SJCRH30 (cell line): Measurements from ENCODE around the gene ZC3H7B. TPM values are rescaled to one million over a fixed set of nuclear protein-coding genes. Genes with fewer than 3 reads are reported as not detected.

Experiments used
- DNase-seq, 2 experiments: peaks; one replicate each; pipeline ENCODE4 v3.0.0-alpha.2; 2015 to 2020
- H3K27ac ChIP-seq: fragments of 250-450 bp; sonication (Bioruptor Pico); 2 replicates; pipeline ENCODE4 v1.5.1; 2020; ENCODE audit warnings: mild to moderate bottlenecking, moderate library complexity
- H3K27me3 ChIP-seq: fragments of 250-450 bp; sonication (Bioruptor Pico); 2 replicates; pipeline ENCODE4 v1.5.1; 2020; ENCODE audit warnings: mild to moderate bottlenecking, moderate library complexity
- H3K36me3 ChIP-seq: fragments of 250-450 bp; sonication (Bioruptor Pico); 2 replicates; pipeline ENCODE4 v1.5.1; 2020; ENCODE audit warnings: mild to moderate bottlenecking, moderate library complexity
- H3K4me1 ChIP-seq: fragments of 250-450 bp; sonication (Bioruptor Pico); 2 replicates; pipeline ENCODE4 v1.5.1; 2020; ENCODE audit warnings: mild to moderate bottlenecking, moderate library complexity
- H3K4me3 ChIP-seq: fragments of 250-450 bp; sonication (Bioruptor Pico); 2 replicates; pipeline ENCODE4 v1.5.1; 2020; ENCODE audit warnings: mild to moderate bottlenecking, moderate library complexity
- H3K9me3 ChIP-seq: fragments of 250-450 bp; sonication (Bioruptor Pico); replicated peaks from 2 replicates; pipeline ENCODE4 v1.5.1; 2020; ENCODE audit warnings: mild to moderate bottlenecking, moderate library complexity
- total RNA-seq: library from RNA; depleted of rRNA; stranded (reverse); fragments of >200 nt; shearing (Covaris generic); gene quantifications from 2 replicates; pipeline ENCODE4 v1.2.3, GENCODE V29; 2014

ZC3H7B gene
- total RNA-seq, 1 experiment from 2014 or later = 27.7 TPM

DNA sequence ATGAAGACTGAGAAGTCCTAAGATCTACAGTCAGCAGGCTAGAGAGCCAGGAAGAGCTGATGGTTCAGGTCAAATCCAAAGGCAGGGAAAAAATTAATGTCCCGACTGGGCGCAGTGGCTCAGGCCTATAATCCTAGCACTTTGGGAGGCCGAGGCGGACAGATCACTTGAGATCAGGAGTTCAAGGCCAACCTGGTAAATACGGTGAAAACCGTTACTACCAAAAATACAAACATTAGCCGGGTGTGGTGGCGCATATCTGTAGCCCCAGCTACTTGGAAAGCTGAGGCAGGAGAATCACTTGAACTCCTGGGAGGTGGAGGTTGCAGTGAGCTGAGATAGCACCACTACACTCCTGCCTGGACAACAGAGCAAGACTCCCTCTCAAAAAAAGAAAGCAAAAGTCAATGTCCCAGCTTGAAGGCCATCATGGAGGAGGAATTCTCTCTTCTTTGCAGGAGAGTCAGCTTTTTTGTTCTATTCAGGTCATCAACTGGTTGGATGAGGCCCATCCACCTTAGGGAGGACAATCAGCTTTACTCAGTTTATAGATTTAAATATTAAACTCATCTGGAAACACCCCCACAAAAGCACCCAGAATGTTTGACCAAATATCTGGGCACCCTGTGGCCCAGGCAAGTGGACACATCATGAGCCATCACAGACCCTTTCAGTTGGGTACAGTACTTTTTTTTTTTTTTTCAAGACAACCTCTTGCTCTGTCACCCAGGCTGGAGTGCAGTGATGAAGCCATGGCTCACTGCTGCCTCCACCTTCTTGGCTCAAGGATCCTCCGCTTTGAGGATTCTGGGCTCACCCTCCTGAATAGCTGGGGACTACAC, 4.3 kb upstream of the ZC3H7B start:
- Histone ChIP-seq H3K27ac (no peak overlapping the region), H3K4me1 (no peaks in the 10 kb centered on the region), H3K4me3 (no peak overlapping the region), H3K9me3 (no peaks in the 10 kb centered on the region), H3K27me3 (no peaks in the 10 kb centered on the region), H3K36me3 (no peaks in the 10 kb centered on the region)
- no peak for DNase-seq

GRCh38 chr22:41300661-41301060, 664 bp upstream of the ZC3H7B start:
- Histone ChIP-seq H3K9me3 (no peaks in the 10 kb centered on the region), H3K4me3 (peak overlapping the region; percentile 85), H3K4me1 (no peaks in the 10 kb centered on the region), H3K27me3 (no peaks in the 10 kb centered on the region), H3K27ac (no peak overlapping the region), H3K36me3 (0 out of 2 replicates have a peak, but pooled peaks cover 2% of the 10 kb centered on the region)
- DNase-seq = no peak

GRCh38 chr22:41302021-41302767, 869 bp downstream of the ZC3H7B start:
- no peaks in the 10 kb centered on the region for H3K27me3 ChIP-seq
- peak overlapping the region; percentile 58; the same call in 1 of the 2 replicates for H3K27ac ChIP-seq
- DNase-seq = peak; percentile 33 to 38
- no peaks in the 10 kb centered on the region for H3K4me1 ChIP-seq
- H3K9me3 ChIP-seq = no peaks in the 10 kb centered on the region
- 0 out of 2 replicates have a peak, but pooled peaks cover 2% of the 10 kb centered on the region for H3K36me3 ChIP-seq
- H3K4me3 ChIP-seq = peak overlapping the region; percentile 85

DNA sequence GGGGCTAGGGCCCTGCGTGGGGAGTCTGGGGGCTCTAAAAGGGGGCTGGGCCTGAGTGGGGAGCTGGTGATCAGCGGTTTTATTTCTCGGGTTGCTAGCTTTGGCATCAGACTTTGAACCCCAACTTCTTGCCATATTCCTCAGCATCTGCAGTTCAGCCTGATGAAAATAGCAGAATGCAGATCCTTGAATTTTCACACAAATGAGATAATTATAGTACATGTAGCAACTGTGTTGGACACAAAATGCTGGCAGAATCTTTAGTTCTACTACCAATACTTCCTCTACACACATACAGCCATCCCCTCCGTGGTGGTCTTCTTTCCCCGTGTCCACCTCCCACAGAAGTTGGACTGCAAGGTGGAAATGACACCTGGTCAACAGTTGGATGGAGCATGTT, 1.5 kb downstream of the ZC3H7B start:
- peak overlapping the region; percentile 85 for H3K4me3 ChIP-seq
- no peaks in the 10 kb centered on the region for H3K4me1 ChIP-seq
- no peak for DNase-seq
- no peak overlapping the region; the same call in 1 of the 2 replicates for H3K27ac ChIP-seq
- H3K9me3 ChIP-seq = no peaks in the 10 kb centered on the region
- 0 out of 2 replicates have a peak, but pooled peaks cover 2% of the 10 kb centered on the region for H3K36me3 ChIP-seq
- H3K27me3 ChIP-seq = no peaks in the 10 kb centered on the region

DNA sequence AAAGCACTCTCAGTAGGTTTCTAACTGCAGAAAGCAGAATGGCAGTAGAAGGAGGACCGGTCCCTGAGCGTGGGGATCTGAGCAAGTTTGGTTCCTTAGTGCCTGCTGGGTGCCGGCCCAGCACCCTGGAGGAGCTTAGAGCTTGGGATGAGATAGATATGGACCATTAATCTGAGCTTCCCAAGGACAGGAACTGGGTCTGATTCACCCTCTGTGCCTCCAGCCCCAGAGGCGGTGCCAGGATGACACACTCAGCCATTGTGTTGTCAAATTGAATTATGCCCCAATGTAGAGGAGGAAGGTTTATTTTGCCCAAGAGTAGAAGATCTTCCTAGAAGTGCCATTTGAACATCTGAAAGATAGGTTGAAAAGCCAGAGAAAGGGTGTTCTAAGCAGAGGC, 4.3 kb downstream of the ZC3H7B start:
- no peak for DNase-seq
- 0 out of 2 replicates have a peak, but pooled peaks cover 2% of the 10 kb centered on the region for H3K36me3 ChIP-seq
- no peak overlapping the region for H3K27ac ChIP-seq
- no peaks in the 10 kb centered on the region for H3K9me3 ChIP-seq
- no peaks in the 10 kb centered on the region for H3K27me3 ChIP-seq
- H3K4me1 ChIP-seq = no peaks in the 10 kb centered on the region
- no peak overlapping the region for H3K4me3 ChIP-seq

DNA sequence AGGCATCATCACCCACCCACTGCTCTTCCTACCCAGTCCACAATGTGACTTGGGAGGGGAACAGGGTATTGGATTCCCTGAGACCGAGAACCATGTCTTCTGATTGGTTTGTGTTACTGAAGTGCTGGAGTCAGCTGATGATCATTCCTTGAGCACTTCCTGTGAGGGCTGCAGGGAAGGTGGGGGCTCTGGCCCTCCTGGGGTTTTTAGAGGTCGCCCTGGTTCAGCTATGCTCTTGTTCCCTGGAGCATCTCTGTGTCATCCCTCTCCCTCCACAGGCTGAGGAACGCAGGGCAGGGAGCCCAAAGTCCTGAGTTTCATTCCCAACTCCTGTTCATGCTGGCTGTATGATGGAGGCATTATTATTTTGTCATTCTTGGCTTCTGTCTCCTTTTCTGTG, 6.7 kb downstream of the ZC3H7B start:
- H3K27me3 ChIP-seq = no peaks in the 10 kb centered on the region
- no peaks in the 10 kb centered on the region for H3K4me1 ChIP-seq
- H3K27ac ChIP-seq = no peak overlapping the region
- H3K36me3 ChIP-seq = peaks cover 2% of the 10 kb centered on the region; the same call in 1 of the 2 replicates
- no peak overlapping the region for H3K4me3 ChIP-seq
- DNase-seq = no peak
- no peaks in the 10 kb centered on the region; the same call in 1 of the 2 replicates for H3K9me3 ChIP-seq

- Histone ChIP-seq H3K36me3 (peaks cover 2% of the 10 kb centered on the region; the same call in 1 of the 2 replicates), H3K27ac (no peak overlapping the region), H3K27me3 (no peaks in the 10 kb centered on the region), H3K4me1 (no peaks in the 10 kb centered on the region), H3K9me3 (no peaks in the 10 kb centered on the region; the same call in 1 of the 2 replicates), H3K4me3 (no peak overlapping the region)
- no peak for DNase-seq
Measured at GRCh38 chr22:41308544-41308947, 7.2 kb downstream of the ZC3H7B start.

DNA sequence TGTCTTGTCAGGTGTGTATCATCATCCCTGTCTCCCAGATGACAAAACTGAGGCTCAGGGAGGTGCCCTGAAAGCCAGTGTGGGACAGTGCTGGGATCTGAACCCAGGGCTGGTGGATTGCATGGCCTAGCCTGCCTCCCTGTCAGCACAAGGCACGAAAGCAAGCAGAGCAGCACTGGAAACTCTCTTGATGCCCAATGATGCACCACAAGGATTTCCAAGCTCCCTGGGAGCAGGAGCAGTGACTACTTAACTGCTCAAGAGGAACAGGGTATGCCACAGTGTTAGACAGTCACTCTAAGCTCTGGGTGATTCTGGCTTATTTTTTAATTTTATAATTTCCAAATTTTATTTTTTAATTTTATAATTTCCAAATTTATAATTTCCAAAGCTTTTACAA, 9.0 kb downstream of the ZC3H7B start:
- no peak for DNase-seq
- no peak overlapping the region for H3K27ac ChIP-seq
- H3K36me3 ChIP-seq = no peaks in the 10 kb centered on the region; the same call in 1 of the 2 replicates
- H3K27me3 ChIP-seq = no peaks in the 10 kb centered on the region
- H3K4me3 ChIP-seq = no peak overlapping the region
- no peaks in the 10 kb centered on the region; the same call in 1 of the 2 replicates for H3K9me3 ChIP-seq
- no peaks in the 10 kb centered on the region for H3K4me1 ChIP-seq

DNA sequence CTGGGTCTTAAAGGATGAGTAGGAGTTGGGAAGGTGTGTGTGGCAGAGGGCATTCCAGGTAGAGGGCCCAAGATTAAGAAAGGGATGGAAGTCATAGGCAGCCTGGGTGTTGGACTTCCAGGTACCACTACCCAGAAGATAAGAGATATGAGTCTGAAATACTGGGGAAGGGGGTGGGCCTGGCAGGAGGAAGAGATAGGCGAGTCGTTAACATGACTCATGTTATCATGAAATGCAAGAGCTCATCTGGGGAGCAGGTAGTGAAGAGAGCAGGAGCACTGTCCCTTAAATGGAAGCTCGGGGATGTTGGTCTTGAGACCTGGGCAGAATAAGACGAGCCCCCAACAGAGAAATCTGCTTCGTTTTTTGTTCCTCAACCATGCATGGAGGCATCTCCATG, 10.2 kb downstream of the ZC3H7B start:
- H3K4me1 ChIP-seq = no peaks in the 10 kb centered on the region
- no peak overlapping the region for H3K4me3 ChIP-seq
- no peaks in the 10 kb centered on the region; the same call in 1 of the 2 replicates for H3K36me3 ChIP-seq
- H3K27me3 ChIP-seq = no peaks in the 10 kb centered on the region
- no peaks in the 10 kb centered on the region; the same call in 1 of the 2 replicates for H3K9me3 ChIP-seq
- no peak for DNase-seq
- no peak overlapping the region for H3K27ac ChIP-seq

GRCh38 chr22:41314821-41315220, 13.5 kb downstream of the ZC3H7B start:
- Histone ChIP-seq H3K9me3 (no peaks in the 10 kb centered on the region; the same call in 1 of the 2 replicates), H3K27ac (no peak overlapping the region)

GRCh38 chr22:41315586-41315985, 14.3 kb downstream of the ZC3H7B start:
- Histone ChIP-seq H3K4me1 (no peaks in the 10 kb centered on the region), H3K27me3 (no peaks in the 10 kb centered on the region), H3K4me3 (no peak overlapping the region), H3K27ac (no peak overlapping the region), H3K36me3 (no peaks in the 10 kb centered on the region; the same call in 1 of the 2 replicates), H3K9me3 (no peaks in the 10 kb centered on the region; the same call in 1 of the 2 replicates)
- no peak for DNase-seq

More at GRCh38 chr22:41314821-41315220, 13.5 kb downstream of the ZC3H7B start:
- no peak for DNase-seq
- Histone ChIP-seq H3K4me3 (no peak overlapping the region), H3K27me3 (no peaks in the 10 kb centered on the region), H3K36me3 (no peaks in the 10 kb centered on the region; the same call in 1 of the 2 replicates), H3K4me1 (no peaks in the 10 kb centered on the region)

- Histone ChIP-seq H3K4me3 (no peak overlapping the region), H3K9me3 (no peaks in the 10 kb centered on the region), H3K36me3 (peaks cover 7% of the 10 kb centered on the region), H3K27me3 (no peaks in the 10 kb centered on the region), H3K4me1 (no peaks in the 10 kb centered on the region), H3K27ac (no peak overlapping the region)
- DNase-seq = no peak
Measured at GRCh38 chr22:41320416-41321240, 19.3 kb downstream of the ZC3H7B start.

DNA sequence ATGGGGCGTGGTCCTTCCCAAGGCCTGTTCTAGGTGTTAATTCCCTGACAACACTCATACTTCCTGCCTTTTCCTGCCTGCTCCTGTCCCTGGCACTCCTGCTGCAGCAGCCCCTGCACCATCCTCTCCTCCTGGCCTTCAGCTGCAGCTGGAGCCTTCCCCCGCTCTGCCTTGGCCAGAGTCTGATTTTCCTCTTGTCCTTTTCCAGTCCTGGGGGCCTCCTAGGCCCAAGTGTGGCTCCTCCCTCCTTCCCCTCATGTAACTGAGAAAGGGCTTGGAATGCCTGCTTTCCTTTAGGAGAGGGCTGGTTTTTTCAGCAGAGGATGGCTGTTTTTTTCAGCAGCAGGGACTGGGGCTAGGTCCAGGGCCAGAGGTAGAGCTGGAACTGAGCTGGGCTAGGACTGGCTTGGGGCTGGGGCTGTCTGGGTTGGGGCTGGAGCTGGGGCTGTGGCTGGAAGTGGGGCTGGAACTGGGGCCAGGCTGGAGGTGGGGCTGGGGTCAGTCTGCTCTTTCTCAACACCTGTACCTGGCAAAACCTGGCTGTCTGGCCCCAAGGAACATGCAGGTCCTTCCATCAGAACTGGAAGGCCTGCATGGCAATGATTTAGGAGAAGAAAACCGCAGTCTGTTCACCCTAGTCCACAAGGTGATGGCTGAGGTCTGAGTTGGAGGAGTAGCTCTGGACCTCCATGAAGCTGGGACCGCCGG, 23.6 kb downstream of the ZC3H7B start:
- no peaks in the 10 kb centered on the region for H3K27me3 ChIP-seq
- H3K36me3 ChIP-seq = peaks cover 10% of the 10 kb centered on the region
- no peak for DNase-seq
- H3K27ac ChIP-seq = no peak overlapping the region
- no peaks in the 10 kb centered on the region for H3K9me3 ChIP-seq
- H3K4me3 ChIP-seq = no peak overlapping the region
- H3K4me1 ChIP-seq = no peaks in the 10 kb centered on the region

GRCh38 chr22:41327124-41327523, 25.8 kb downstream of the ZC3H7B start:
- Histone ChIP-seq H3K27ac (no peak overlapping the region), H3K4me1 (no peaks in the 10 kb centered on the region), H3K27me3 (no peaks in the 10 kb centered on the region), H3K4me3 (no peak overlapping the region), H3K9me3 (no peaks in the 10 kb centered on the region), H3K36me3 (peaks cover 7% of the 10 kb centered on the region)
- peak in 1 of 2 experiments; percentile 18 for DNase-seq
